ENCODE results near the gene NUDCD3.
"Not testable (repeated sequence)": the region's sequence is repeated elsewhere in the genome, so short reads cannot be mapped to it uniquely, and the experiment has no call there.

The NUDCD3 gene

DNA sequence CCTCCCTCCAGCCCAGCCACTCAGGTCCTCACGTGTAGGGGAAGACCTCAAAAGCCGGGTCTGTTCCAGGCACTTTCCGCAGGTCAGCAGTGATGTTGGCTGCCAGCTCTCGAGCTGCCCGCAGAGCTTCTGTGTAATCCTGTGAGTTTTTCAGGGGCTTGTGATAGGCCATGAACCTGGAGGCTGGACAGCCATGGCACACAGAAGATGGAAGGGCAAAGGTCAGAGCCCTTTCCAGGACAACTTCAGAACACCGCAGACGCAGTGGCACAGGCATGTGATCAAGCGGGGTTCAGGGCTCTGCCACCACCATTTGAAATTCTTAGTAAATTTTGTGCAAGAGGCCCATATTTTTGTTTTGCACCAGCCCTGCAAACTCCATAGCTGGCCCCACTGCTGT lies 26.7 kb upstream of the NUDCD3 start:
- DNase-seq = no peak

- no peak for DNase-seq
These were observed 25.3 kb upstream of the NUDCD3 start for GRCh38 chr7:44515590-44516268.

DNA sequence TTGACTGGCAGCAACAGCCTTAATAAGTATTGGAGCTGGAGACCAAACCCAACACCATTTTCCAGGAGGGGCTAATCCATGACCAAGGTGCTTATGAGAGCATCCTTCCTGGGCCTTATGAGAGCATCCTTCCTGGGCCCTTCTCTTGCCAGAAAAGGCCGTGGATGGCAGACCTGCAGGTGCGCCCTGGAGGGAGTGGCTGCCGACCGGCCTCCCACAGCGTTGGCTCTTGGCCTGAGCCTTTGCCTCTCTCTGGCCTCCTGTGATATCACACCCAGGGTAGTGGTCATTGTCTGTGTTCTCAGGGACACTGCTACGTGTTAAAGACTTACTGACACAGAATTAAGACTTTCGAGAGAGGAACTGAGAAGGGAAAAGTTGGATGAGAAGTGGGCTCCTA lies 22.3 kb upstream of the NUDCD3 start:
- DNase-seq = no peak

DNA sequence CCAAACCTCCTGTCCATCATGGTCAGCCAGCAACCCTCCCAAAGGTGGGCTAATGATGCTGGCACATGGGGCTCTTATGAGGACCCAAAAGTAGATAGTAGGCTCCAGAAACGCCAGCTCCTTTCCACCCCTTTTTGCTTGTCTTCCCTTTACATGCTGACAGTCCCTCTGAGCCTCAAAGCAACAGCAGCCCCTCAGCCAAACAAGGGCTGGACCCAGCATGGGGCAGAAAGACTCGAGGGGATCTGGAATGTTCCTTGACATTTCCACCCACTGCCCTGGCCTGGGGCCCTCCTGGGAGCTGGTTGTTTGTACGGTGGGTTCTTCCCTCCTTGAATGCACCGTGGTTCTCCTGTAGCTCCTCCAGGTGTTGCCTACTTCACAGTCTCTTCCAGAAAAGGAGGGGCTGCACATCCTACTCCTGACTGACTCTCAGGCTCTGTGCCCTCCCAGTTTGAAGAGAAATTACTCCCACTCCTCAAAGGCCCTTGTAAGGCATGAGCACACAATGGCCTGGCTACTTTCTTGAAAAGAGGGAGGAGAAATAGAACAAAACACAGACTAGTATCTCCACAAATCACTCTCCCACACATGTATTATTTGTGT lies 21.5 kb upstream of the NUDCD3 start:
- DNase-seq = no peak

GRCh38 chr7:44511236-44511635 lies 20.8 kb upstream of the NUDCD3 start:
- no peak for DNase-seq

DNA sequence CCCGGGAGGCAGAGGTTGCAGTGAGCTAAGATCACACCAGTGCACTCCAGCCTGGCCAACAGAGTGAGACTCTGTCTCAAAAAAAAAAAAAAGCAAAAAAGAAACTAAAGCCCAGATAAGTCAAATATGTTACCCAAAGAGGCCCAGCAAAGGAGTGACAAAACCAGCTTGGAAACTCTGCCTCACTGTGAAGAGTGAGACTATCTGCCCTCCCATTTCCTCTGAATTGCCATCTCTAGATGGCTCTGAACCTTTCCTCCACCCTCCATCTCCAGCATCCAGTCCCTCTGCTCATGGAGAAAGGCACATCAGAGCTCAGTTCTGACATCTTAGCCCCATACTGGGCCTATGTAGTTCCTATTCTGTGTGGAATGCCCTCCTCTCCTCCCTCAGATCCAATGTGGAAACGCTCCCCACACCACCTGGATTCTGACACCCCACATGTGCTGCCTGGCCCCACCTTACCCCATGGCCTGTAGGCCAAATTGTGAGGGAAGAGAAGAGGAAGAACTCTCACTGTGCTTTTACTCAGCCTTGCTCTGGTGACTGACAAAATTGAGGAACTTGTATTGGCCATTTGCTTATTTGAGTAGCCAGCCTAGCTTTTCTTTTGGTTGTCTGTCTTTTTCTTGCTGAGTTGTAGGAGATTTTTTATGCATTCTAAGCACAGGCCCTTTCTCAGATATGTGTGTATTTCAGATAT lies 18.0 kb upstream of the NUDCD3 start:
- DNase-seq = no peak

DNA sequence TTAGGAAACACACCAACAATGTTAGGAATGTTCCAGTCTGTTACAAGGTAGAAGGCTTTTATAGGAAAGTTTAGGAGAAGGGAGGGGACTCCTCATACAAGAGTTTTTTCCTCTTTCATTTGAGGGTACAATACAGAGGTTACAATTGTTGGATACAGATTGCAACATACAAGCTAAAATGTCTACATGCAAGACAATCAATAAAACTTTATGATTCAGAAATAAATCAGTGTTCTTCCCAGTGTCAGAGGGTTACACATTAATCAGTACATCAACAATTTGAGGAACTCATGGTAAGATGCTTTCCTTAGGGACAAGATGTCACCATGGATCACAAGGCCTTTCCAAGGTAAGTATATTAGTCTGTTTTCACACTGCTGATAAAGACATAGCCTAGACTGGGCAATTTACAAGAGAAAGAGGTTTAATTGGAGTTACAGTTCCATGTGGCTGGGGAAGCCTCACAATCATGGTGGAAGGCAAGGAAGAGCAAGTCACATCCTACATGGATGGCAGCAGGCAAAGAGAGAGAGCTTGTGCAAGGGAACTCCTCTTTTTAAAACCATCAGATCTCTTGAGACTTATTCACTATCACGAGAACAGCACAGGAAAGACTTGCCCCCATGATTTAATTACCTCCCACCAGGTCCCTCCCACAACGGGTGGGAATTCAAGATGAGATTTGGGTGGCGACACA lies 16.3 kb upstream of the NUDCD3 start:
- not testable (repeated sequence) for DNase-seq

DNA sequence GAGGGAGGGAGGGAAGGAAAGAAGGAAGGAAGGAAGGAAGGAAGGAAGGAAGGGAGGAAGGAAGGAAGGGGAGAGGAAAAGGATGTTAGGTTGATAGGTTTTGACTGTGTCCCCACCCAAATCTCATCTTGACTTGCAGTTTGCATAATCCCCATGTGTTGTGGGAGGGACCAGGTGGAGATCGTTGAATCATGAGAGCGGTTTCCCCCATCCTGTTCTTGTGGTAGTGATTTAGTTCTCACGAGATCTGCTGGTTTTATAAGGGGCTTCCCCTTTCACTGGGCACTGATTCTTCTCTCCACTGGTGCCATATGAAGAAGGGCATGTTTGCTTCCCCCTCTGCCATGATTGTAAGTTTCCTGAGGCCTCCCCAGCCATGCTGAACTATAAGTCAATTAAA lies 15.1 kb upstream of the NUDCD3 start:
- no peak for DNase-seq

- no peak for DNase-seq
These were observed 7.9 kb upstream of the NUDCD3 start for GRCh38 chr7:44498230-44498954.

DNA sequence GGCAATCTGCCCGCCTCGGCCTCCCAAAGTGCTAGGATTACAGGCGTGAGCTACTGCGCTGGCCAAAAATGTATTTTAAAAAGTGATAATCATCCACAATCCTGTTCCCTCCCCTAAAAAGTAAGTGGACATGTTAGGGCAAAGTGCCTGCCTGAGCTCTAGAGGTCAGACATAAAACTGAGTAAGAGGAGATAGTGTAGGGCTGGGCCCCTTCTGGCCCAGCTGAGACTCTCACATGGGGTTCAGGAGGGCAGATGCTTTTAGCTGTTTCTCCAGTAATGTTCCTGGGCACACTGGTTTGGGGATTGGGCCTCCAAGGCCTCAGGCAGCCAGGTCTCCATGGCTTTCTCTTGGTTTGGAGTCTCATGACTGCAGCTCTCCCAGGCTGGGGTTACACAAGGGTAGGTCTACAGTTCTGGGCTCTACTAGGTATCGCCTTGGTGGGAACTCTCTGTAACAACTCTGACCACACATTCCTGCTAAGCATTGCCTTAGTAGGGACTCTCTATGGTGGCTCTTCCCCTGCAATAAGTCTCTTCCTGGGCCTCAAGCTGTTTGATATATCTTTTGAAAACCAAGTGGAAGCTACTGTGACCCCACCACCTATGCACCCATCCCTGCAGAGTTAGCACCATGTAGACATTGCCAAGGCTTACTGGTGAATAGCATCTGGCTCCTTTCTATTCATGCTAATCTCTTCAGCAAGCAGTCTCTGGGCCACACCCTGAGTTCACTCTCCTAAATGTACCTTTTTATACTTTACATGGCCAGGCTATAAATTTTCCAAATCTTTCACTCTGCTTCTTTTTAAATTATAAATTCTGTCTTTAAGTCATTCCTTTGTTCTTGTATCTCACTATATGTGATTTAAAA lies 6.9 kb upstream of the NUDCD3 start:
- no peak for DNase-seq

DNA sequence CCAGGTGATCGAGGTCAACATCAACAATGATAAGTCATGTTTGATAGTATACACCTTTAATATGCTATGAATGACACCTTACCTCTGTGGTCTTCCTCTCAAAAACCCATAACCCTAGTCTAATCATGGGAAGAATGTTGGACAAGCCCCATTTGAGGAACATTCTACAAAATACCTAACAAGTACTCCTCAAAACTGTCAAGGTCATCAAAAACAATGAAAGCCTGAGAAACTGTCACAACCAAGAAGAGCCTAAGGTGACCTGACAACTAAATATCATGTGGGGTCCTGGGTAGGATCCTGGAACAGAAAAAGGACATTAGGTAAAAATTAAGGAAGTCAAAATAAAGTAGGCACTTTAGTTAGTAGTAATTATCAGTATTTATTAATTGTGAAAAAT lies 5.9 kb upstream of the NUDCD3 start:
- DNase-seq = no peak

DNA sequence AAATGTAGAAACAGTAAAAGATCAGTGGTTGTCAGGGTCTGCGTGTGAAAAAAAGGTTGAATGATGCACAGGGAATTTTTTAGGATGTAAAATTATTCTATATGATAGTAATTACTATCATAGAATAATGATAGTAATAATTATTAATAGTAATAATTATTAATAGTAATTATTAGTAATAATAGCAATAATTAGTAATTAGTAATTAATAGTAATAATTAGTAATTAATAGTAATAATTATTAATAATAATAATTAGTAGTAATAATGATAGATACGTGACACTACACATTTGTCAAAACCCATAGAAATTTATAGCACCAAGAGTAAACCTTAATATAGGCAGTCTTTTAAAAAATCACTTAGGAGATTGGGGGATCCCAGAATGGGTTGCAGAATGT lies 4.5 kb upstream of the NUDCD3 start:
- DNase-seq = no peak

DNA sequence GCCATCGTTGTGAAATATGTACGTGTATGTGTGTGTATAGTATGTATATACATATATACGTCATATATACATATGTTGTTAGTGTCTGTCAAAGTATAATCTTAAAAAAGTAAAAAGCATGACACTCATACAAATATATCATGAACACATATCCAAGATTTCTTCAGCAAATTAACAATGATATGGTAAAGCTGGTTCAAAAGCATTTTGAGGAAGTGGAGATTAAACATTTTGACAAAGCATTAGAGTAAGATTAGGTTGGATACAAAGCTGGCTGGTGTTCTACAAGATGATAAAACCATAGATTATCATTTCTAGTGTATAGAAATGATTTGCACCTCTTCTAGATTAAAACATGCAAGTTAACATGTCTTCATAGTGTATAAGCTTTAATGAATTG lies 771 bp upstream of the NUDCD3 start:
- no peak for DNase-seq

GRCh38 chr7:44489955-44490350 lies 505 bp downstream of the NUDCD3 start:
- no peak for DNase-seq

GRCh38 chr7:44488955-44489354 lies 1.5 kb downstream of the NUDCD3 start:
- no peak for DNase-seq

GRCh38 chr7:44486693-44487092 lies 3.8 kb downstream of the NUDCD3 start:
- no peak for DNase-seq

DNA sequence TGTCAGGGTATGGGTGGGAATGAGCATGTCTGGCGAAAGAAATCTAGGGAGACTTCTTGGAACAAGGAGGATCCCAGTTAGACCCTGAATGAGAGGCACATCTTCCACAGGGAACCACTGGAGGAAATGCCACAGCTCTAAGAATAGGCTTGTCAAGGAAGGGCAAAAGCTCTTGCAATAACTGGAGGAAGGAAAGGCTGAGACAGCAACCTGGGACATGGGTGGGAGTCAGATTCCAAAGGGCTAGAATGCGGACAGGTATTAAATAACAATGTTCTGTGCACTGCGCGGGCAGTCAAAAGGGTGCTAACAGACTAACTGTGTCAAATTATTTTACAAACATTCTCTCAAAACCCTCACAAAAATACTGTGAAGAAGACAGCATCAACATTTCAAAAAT lies 4.5 kb downstream of the NUDCD3 start:
- no peak for DNase-seq

GRCh38 chr7:44484482-44485313 lies 5.8 kb downstream of the NUDCD3 start:
- no peak for DNase-seq

- DNase-seq = no peak
These were observed 7.7 kb downstream of the NUDCD3 start for GRCh38 chr7:44482502-44483485.

GRCh38 chr7:44477938-44478337 lies 12.5 kb downstream of the NUDCD3 start:
- no peak for DNase-seq
